Amniotic epithelial cell (primary cell): Measurements from ENCODE around the gene CARMIL3.

Experiments used
- DNase-seq: peaks from one replicate; pipeline ENCODE4 v3.0.0-alpha.2; 2010; ENCODE audit warnings: low read depth

Gene CARMIL3

DNA sequence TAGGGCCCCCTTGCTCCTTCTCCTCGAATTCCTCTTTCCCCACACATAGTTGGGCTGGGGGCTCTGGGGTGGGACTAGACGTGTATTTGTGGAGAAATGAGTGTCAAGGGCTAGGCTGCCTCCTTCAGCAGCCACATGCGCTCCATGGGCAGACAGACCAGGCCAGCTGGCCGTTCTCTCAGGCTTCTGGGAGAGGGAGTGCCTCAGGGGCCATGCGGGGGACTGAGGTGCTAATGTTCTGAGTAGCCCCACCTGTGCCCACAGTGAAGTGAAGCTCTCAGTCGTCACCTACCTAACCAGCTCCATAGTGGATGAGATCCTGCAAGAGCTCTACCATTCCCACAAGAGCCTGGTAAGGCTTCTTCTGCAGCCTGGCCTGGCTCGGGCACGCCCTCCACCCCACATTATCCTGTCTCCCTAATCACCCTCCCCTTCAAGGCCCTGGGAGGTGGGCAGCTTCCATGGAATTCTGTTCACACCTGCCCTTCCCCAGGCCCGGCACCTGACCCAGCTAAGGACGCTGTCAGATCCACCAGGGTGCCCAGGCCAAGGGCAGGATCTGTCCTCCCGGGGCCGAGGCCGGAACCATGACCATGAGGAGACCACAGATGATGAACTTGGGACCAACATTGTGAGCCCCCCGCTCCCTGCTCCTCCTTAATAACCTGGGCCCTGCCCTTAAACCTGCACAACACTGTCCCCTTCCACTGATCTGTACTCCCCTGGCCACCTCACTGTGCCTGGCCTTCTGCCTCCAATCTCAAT, 10.6 kb downstream of the CARMIL3 start:
- no peak for DNase-seq

- DNase-seq = no peak
Measured at GRCh38 chr14:24063263-24063836, 11.5 kb downstream of the CARMIL3 start.

DNA sequence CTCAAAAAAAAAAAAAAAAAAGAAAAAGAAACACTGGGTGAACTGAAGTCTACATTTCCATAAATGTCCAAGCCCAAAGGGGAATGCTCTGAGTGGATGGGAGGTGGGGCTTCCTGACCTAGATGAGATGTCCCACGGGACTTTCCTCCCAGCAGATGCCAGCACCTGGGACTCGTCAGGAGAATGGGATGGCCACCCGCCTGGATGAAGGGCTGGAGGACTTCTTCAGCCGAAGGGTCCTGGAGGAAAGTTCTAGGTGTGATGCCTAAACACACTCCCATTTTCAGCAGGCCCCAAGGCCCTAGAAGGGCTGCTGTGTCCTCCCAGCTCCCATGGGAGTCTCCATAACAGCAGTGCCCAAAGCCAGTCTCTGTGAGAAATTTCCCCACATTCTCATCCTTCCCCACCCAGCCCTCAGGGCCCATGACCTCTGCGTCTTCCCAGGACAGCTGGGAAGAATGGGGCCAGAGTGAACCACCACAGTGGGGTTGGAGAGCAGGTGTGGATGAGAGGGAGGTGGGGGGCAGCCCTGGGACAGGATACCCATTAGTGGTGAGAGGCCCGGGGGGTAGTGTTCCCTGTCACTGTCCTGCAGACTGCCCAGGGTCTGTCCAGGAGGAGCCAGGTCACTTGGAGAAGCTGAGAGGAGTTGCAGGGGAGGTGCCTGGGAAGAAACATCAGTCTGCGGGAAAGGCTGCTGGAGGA, 12.4 kb downstream of the CARMIL3 start:
- no peak for DNase-seq

DNA sequence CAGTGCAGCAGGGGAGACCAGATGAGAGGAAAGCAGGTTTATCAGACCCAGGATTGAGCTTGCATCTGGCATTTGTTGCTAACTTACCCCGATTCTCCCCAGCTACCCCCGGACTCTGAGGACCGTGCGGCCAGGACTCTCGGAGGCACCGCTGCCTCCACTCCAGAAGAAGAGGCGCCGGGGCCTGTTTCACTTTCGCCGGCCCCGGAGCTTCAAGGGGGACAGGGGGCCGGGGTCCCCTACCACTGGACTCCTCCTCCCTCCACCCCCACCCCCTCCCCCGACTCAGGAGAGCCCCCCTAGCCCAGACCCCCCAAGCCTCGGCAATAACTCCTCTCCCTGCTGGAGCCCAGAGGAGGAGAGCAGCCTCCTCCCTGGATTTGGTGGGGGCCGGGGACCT, 13.0 kb downstream of the CARMIL3 start:
- no peak for DNase-seq

- no peak for DNase-seq
Measured at GRCh38 chr14:24065408-24065807, 13.6 kb downstream of the CARMIL3 start.

DNA sequence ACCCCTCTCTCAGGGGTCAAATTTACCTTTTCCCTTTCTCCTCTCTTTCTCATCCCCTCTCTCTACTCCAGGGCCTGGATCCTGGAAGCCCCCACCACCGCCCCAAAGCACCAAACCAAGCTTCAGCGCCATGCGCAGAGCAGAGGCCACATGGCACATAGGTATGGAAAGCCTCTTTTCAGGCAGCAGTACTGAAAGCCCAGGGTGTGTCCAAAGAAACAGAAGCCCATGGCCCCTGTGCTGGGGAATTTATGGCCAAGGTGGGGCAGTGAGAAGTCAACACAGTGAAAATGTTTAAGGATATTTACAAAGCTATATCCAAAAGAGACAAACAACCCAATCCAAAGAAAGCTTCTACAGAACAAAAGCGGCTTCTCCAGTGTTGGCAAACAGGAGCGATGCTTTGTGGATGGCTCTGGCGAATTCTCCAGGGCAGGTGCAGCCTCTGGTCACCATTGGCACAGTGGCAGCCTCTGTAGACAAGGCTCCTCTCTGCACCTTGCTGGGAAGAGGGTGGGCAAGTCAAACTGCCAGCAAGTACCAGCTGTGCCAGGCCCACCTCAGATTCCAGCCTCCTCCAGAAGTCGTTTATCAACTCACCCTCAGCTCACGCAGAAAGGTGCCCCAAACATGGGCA, 14.8 kb downstream of the CARMIL3 start:
- DNase-seq = no peak

DNA sequence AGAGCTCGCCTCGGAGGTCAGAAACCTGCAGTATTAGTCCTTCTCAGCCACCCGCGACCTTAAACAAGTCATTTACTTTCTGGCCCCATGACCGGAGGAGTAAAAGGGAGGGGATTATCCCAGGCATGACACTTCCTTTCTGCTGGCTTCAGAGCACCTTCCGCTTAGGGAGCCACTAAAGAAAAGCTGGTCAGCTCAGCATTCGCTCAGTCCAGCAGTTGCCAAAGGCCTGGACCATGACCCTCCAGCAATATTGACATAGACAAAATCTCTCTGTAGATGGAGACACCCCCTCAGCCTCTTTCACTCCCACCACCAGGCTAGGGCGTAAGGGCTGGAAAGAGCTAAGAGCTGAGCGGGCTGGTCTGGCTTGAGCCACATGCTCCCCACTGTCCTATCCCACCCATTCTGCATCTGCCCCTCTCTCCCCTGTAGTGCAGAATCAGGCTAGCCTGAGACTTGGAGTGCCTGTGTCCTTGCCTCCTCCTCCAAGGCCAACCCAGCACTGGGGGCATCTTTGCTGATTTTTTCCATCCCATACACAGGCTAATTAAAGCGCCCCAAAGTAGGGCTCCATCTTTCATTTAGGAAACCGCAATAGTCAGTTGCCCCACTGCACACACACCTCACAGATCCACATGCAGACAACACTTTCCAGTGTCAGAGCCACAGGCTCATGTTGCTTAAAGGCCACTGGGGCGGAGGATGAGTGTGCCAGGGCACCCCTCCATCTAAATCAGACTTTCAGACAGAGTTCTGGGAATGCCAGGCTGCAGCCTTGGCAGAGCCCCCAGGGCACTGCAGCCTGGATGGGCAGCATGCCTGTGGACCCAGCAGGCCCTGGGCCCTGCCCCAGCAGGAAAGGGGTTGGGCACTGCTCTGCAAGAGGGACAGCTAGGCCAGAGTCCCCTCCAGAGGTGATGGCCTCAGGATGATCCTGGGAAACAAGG, 15.6 kb downstream of the CARMIL3 start:
- DNase-seq = no peak

GRCh38 chr14:24068711-24069410, 17.1 kb downstream of the CARMIL3 start:
- no peak for DNase-seq

DNA sequence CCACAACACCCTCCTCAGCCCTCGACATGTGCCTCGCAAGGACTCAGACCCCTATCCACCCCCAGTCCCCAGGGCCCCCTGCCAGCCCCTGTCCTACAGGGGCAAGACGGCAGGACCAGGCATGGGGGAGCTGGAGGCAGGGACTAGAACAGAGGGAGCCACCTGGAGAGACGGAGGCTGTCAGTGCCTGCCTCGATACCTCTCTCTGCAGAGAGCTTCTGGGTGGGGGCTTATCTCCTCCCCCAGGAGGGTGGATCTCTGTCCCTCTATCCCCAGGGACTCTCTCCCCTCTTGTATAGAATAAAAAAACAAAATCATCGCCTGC, 17.6 kb downstream of the CARMIL3 start:
- DNase-seq = no peak

DNA sequence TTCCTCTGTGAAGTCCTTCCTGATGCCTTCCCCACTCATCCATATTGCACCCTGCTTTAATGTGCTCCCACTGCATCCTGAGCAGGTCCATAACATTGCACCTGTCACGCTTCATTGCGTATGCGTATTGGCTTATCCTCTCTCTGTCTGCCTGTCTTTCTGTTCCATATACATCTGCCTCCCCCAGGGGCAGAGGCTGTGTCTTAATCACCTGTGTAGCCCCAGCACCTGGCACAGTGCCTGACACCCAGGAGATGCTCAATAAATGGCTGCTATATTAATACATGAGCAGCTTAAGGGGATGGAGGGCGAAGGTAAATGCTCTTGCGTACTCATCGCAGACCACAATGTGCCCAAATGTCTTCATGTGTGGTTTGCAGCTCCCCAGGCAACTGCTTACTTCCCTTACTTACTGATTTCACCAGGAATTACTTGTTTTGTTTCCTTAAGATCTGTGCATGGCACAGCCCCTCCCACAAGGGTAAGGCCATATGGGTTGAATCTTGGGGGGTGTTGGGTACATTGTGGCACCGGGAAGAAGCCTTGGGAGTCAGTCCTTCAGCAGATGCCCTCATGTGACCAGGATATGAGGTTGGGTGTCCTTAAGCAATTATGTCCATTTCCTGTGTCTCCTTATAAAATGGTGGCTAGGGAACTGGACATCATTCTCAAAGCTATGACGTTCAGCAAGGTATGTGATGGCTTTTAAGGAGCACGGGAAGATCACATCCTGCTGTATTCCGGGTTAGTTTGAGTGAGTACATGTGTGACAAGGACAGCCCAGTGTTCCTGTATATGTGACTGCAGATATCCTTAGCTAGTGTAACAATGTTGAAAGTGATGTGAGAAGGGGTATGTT, 18.7 kb downstream of the CARMIL3 start:
- no peak for DNase-seq

- DNase-seq = no peak
Measured at GRCh38 chr14:24071144-24071697, 19.4 kb downstream of the CARMIL3 start, which contains the start of gene CPNE6. Gene CPNE6 (plus strand): TSS chr14:24071562. CDS start chr14:24072937, 1,375 bp downstream.

DNA sequence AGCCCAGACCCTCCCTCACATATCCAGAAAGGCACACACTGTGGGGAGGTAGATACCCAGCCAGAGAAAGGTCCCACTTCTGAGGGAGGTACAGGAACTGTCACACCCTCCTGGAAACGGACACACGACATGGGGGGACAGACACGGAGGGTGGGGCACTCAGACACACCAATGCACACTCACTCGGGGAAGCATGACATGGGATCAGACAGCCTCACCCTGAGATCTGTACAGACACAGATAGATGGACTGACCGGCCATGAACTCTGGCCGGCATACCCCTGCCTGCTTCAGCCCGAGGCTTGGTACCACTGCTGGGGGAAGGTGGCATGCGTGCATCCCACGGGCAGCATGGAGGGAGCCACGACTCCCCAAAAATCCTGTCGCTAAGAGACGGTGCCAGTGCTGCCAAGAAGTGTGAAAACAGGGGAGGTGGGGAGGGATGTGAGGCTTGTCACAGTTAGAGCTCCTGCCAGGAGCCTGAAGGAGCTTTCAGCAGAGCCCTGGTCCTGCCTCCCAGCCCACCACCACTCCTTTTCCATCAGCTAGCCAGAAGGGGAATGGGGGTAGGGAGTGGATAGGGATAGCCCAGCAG, 20.1 kb downstream of the CARMIL3 start:
- DNase-seq = no peak

DNA sequence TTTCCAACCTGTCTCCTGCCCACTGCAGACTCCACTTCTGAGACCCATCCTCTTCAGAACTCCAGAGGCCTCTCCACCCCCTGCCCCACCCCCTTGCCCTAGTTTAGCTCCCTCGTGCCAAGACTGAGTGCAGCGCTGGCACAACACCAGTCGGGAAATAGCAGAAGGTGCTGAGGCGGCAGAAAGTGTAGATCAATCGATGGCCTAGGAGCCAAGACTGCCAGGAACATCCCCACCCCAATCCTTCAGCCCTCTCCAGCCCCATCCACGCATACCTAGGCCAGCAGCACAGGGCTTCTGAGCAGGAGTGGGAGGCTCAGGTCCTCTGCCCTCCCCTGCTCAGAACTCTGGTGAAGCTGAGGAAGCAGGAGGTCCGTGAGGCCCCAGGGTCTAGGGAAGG, 20.6 kb downstream of the CARMIL3 start:
- DNase-seq = no peak

GRCh38 chr14:24072881-24073877, 21.4 kb downstream of the CARMIL3 start:
- DNase-seq = no peak

DNA sequence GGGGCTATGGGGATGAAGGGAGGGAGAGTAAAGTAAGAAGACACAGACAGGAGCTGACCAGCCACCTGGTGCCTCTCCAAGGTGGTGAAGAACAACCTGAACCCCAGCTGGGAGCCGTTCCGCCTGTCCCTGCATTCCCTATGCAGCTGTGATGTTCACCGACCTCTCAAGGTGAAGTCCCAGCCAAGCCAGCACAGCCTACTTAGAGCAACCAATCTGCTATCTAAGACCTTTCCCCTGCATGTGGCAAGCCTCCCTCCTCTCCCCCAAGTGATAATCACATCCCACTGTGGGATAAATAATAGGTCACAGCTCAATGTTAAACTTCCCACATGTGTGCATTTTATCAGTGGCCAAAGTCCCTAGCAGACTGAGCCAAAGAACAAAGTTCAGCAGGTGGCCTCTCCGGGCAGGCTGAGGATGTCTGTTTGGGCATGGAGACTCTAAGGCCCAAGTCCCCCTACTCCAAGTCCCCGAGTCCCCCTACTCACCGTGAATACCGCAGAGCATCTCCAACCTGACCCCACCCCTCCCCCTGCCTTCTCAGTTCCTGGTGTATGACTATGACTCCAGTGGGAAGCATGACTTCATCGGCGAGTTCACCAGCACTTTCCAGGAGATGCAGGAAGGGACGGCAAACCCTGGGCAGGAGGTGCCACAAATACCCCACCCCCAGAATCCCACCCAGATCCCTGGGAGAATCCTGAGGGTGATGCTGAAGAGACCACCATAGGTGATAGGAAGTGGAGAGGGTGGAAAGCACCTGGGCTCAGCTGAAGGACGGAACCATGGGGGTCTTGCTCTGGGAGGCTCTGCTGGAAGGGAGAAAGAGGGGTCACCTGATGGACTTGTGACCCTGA, 23.0 kb downstream of the CARMIL3 start:
- DNase-seq = no peak

DNA sequence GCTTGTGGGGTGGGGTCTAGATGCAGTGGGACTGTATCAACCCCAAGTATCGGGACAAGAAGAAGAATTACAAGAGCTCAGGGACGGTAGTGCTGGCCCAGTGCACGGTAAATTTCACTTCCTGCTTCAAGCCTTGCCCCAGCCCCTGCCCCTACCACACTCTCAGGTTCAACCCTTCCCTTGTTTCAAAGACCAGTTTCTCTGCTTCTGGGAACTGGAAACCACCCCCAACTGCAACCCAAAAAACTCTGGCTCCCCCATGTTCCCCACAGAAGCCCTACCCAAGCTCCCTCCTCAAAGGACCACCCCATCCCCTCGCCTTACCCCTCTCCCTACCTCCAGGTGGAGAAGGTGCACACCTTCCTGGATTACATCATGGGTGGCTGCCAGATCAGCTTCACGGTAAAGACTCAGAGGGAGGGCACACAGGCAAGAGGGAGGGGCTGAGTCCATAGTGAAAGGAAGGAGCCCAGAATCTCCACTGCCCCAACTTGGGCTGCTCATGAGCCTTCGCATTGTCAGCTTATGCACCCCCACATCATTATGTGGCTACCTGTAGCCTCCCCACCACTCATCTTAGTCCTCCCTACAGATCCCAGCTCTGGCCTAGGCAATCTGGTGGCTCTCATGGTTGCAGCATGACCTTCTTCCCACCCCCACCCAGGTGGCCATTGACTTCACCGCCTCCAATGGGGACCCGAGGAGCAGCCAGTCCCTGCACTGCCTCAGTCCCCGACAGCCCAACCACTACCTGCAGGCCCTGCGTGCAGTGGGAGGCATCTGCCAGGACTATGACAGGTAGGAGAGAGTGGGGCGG, 23.9 kb downstream of the CARMIL3 start:
- no peak for DNase-seq

DNA sequence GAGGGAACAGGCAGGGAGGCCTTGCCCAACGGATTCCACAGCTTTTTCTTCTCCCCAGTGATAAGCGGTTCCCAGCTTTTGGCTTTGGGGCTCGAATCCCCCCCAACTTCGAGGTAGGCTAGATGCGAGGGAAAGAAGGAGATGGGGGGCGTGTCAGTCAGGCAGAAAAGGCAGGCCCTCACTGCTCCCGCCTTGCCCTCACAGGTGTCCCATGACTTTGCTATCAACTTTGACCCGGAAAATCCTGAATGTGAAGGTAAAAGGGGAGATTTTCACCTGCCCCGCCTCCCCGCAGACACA, 24.4 kb downstream of the CARMIL3 start:
- no peak for DNase-seq
